Activated CD4-positive, alpha-beta memory T cell treated with anti-CD3 and anti-CD28 coated beads, Interleukin-2, amount 10 ng/mL, durations not matched to agents 7 days and 5 days (primary cell): ENCODE measurements around the gene SFXN1. TPM values are rescaled to one million over a fixed set of nuclear protein-coding genes. Genes with fewer than 3 reads are reported as not detected.

Experiments used
- CTCF ChIA-PET: fragments of 350-600 bp; sonication (Branson Sonifier 250); formaldehyde crosslinking; loops from one replicate; lab custom pipeline; 2021; ENCODE audit warnings: antibody characterized with exemption, inconsistent platforms; lab: Charles Lee
- POLR2A ChIA-PET: fragments of 350-600 bp; sonication (Branson Sonifier 250); formaldehyde crosslinking; loops from one replicate; lab custom pipeline; 2021; ENCODE audit warnings: antibody characterized with exemption; lab: Charles Lee
- DNase-seq: peaks from one replicate; pipeline ENCODE4 v3.0.0-alpha.2; 2020
- H3K27ac Mint-ChIP-seq: one replicate; pipeline ENCODE4 v1.8.0; 2021; ENCODE audit warnings: mild to moderate bottlenecking, mixed read lengths
- H3K27me3 Mint-ChIP-seq: one replicate; pipeline ENCODE4 v1.8.0; 2021; ENCODE audit warnings: mixed read lengths
- H3K36me3 Mint-ChIP-seq: one replicate; pipeline ENCODE4 v1.8.0; 2021; ENCODE audit warnings: low read depth, mixed read lengths
- H3K4me1 Mint-ChIP-seq: one replicate; pipeline ENCODE4 v1.8.0; 2021; ENCODE audit warnings: mixed read lengths
- H3K4me3 Mint-ChIP-seq: one replicate; pipeline ENCODE4 v1.8.0; 2021; ENCODE audit warnings: mild to moderate bottlenecking, mixed read lengths
- H3K9me3 Mint-ChIP-seq: one replicate; pipeline ENCODE4 v1.8.0; 2021; ENCODE audit warnings: mixed read lengths
- total RNA-seq, 2 experiments: library from RNA; stranded (reverse); gene quantifications; one replicate each; pipeline ENCODE4 v1.2.3, GENCODE V29; 2021

The SFXN1 gene
- total RNA-seq, 2 experiments from 2014 or later: 206 to 216 TPM

GRCh38 chr5:175572886-175573285, 94.5 kb downstream of the SFXN1 start:
- no peak overlapping the region for H3K27ac Mint-ChIP-seq
- ChIA-PET POLR2A (no interaction called here), CTCF (no interaction called here)
- no peak for DNase-seq
- peaks cover 26% of the 10 kb centered on the region for H3K27me3 Mint-ChIP-seq
- H3K4me3 Mint-ChIP-seq: no peak overlapping the region
- H3K36me3 Mint-ChIP-seq: no peaks in the 10 kb centered on the region
- no peaks in the 10 kb centered on the region for H3K4me1 Mint-ChIP-seq
- H3K9me3 Mint-ChIP-seq: no peaks in the 10 kb centered on the region

- DNase-seq: no peak
- H3K4me1 Mint-ChIP-seq: no peaks in the 10 kb centered on the region
- POLR2A ChIA-PET: no interaction called here
- H3K9me3 Mint-ChIP-seq: no peaks in the 10 kb centered on the region
- H3K4me3 Mint-ChIP-seq: no peak overlapping the region
- H3K27ac Mint-ChIP-seq: no peak overlapping the region
- peaks cover 23% of the 10 kb centered on the region for H3K27me3 Mint-ChIP-seq
- no peaks in the 10 kb centered on the region for H3K36me3 Mint-ChIP-seq
- CTCF ChIA-PET: interaction anchor here (1.4 kb wide), 1 partner anchor 8 kb away, joined by 4 read pairs; no protein-coding TSS in a partner anchor
Observed at GRCh38 chr5:175573493-175574269, 95.3 kb downstream of the SFXN1 start.

DNA sequence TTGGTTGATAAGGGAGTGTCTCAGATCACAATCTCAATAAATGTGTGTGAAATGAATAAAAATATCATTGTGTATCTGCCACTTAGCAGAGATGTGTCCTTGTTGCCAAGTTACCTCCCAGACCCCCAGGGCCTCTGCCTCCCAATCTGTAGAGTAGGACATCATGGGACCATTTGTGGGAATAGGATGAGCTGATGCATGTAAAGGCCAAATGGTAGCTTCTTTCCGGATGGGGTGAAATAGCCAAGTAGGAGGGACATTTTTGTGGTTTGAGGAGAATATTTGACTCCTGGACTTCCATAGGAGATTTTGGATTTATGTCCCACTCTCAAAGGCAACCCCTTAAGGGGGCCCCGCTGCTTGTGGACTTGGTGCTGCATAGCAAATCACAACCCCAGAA, 96.9 kb downstream of the SFXN1 start:
- no peaks in the 10 kb centered on the region for H3K36me3 Mint-ChIP-seq
- H3K27ac Mint-ChIP-seq: no peak overlapping the region
- no peak for DNase-seq
- POLR2A ChIA-PET: interaction anchor here (0.6 kb wide), 1 partner anchor 12 kb away, joined by 3 read pairs; no protein-coding TSS in a partner anchor
- H3K4me1 Mint-ChIP-seq: no peaks in the 10 kb centered on the region
- CTCF ChIA-PET: interaction anchor here (1.4 kb wide), 1 partner anchor 10 kb away, joined by 4 read pairs; no protein-coding TSS in a partner anchor
- no peak overlapping the region for H3K4me3 Mint-ChIP-seq
- no peaks in the 10 kb centered on the region for H3K9me3 Mint-ChIP-seq
- peaks cover 23% of the 10 kb centered on the region for H3K27me3 Mint-ChIP-seq

DNA sequence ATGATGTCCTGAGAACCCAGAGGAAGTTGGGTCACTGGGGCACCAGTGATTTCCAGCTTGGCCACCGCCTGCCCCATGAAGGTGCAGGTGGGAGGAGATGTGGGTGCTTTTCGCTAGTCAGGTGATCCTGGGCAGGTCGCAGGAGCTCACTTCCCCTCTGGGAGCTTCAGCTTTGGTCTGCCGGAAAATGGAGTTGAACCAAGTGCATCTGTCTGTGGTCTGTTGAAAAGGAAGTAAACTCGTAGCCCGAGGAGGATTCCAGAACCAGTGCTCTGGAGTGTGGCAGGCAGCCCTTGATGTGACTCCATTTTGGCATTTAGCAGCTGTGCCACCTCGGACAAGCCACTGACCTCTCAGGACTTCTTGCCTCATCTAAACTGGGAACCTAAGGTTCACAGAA, 97.7 kb downstream of the SFXN1 start:
- Mint-ChIP-seq H3K36me3 (no peaks in the 10 kb centered on the region), H3K4me1 (no peaks in the 10 kb centered on the region), H3K4me3 (no peak overlapping the region), H3K27me3 (peaks cover 23% of the 10 kb centered on the region), H3K9me3 (no peaks in the 10 kb centered on the region), H3K27ac (no peak overlapping the region)
- ChIA-PET CTCF (no interaction called here), POLR2A (no interaction called here)
- DNase-seq: no peak

DNA sequence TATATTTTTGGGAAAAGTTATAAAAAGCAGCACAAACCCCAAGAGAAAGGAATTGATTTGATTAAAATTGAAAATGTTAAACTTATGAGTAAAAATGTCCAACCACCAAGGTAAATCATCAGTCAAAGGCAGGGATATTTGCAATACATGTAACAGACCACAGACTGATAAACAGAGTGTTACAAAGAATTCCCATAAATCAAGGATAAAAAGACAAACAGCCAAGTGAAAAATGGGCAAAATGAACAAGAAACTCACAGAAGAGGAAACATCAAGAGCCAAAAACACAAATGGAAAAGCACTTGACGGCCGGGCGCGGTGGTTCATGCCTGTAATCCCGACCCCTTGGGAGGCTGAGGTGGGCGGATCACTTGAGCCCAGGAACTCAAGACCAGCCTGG, 98.2 kb downstream of the SFXN1 start:
- no peak for DNase-seq
- no peaks in the 10 kb centered on the region for H3K9me3 Mint-ChIP-seq
- no peaks in the 10 kb centered on the region for H3K4me1 Mint-ChIP-seq
- ChIA-PET CTCF (no interaction called here), POLR2A (no interaction called here)
- peaks cover 23% of the 10 kb centered on the region for H3K27me3 Mint-ChIP-seq
- no peak overlapping the region for H3K4me3 Mint-ChIP-seq
- no peak overlapping the region for H3K27ac Mint-ChIP-seq
- no peaks in the 10 kb centered on the region for H3K36me3 Mint-ChIP-seq

Other genes with a start within 250 kb of the SFXN1 start
- not detected for gene DRD1, start 34.4 kb upstream of the SFXN1 start, total RNA-seq
- gene HRH2, start 179.5 kb downstream of the SFXN1 start, total RNA-seq: 10 to 100 TPM; 13.4 to 13.7 TPM